ENCODE results near the gene WDR70. TPM values are rescaled to one million over a fixed set of nuclear protein-coding genes. Genes with fewer than 3 reads are reported as not detected.
"Not testable (repeated sequence)": the region's sequence is repeated elsewhere in the genome, so short reads cannot be mapped to it uniquely, and the experiment has no call there.

Gene WDR70
- total RNA-seq, 1 donor from 2014 or later = 43.0 TPM

DNA sequence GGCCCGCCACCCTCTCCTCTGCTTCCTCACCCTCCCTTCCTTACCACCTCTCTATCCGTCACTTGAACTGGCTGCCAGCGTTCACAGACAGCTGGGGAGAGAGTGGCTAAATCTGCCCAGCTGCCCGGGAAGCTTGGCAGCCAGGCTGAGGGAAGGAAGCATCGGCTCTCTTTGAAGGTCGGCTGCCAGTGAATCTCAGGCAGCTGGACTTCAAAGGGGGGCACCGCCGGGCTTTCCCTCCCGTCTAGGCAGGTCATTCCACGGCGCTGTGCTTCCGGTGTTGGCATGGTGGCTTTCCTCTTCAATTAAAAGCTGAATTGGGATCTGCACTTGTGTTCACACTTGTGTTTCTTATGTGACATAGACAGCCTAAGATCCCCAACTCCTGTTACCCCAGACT lies 286.8 kb downstream of the WDR70 start:
- H3K4me3 Mint-ChIP-seq (ENCODE audit: low read depth) = no peak overlapping the region
- no peaks in the 10 kb centered on the region for H3K36me3 Mint-ChIP-seq (ENCODE audit: insufficient read depth)
- H3K27me3 Mint-ChIP-seq = no peaks in the 10 kb centered on the region
- H3K4me1 Mint-ChIP-seq (ENCODE audit: low read depth) = peaks cover 12% of the 10 kb centered on the region
- TF ChIP-seq, protein P1, sequence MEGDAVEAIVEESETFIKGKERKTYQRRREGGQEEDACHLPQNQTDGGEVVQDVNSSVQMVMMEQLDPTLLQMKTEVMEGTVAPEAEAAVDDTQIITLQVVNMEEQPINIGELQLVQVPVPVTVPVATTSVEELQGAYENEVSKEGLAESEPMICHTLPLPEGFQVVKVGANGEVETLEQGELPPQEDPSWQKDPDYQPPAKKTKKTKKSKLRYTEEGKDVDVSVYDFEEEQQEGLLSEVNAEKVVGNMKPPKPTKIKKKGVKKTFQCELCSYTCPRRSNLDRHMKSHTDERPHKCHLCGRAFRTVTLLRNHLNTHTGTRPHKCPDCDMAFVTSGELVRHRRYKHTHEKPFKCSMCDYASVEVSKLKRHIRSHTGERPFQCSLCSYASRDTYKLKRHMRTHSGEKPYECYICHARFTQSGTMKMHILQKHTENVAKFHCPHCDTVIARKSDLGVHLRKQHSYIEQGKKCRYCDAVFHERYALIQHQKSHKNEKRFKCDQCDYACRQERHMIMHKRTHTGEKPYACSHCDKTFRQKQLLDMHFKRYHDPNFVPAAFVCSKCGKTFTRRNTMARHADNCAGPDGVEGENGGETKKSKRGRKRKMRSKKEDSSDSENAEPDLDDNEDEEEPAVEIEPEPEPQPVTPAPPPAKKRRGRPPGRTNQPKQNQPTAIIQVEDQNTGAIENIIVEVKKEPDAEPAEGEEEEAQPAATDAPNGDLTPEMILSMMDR (IDR thresholded peaks at IDR 0.05; ENCODE audit: unreplicated experiment) = no peak
- H3K27ac Mint-ChIP-seq = no peak overlapping the region
- peaks cover 2% of the 10 kb centered on the region for H3K9me3 Mint-ChIP-seq (ENCODE audit: low read depth)
- no peak for DNase-seq (ENCODE audit: low spot score, unreplicated experiment)

DNA sequence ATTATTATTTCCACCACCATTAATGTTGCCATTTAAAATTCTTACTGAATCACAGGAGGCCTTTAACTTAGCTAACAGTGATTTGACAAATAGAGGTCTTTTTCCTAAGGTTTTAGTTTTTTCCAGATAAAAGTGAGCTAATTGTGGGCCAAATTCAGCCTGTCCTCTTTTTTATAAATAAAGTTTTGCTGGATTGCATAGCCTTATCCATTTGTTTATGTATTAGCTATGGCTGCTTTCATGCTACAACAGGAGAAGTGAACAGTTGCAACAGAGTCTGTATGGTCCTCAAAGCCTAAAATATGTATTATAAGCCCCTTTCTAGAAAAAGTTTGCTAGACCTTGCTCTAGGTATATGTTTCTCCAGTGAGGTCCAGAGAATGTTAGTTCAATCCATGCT lies 288.3 kb downstream of the WDR70 start:
- Mint-ChIP-seq H3K36me3 (ENCODE audit: insufficient read depth) (no peaks in the 10 kb centered on the region), H3K4me1 (ENCODE audit: low read depth) (peaks cover 7% of the 10 kb centered on the region), H3K27ac (no peak overlapping the region), H3K4me3 (ENCODE audit: low read depth) (no peak overlapping the region), H3K27me3 (no peaks in the 10 kb centered on the region), H3K9me3 (ENCODE audit: low read depth) (peaks cover 2% of the 10 kb centered on the region)
- DNase-seq (ENCODE audit: low spot score, unreplicated experiment) = no peak
- TF ChIP-seq, protein P1 (IDR thresholded peaks at IDR 0.05; ENCODE audit: unreplicated experiment) = no peak

DNA sequence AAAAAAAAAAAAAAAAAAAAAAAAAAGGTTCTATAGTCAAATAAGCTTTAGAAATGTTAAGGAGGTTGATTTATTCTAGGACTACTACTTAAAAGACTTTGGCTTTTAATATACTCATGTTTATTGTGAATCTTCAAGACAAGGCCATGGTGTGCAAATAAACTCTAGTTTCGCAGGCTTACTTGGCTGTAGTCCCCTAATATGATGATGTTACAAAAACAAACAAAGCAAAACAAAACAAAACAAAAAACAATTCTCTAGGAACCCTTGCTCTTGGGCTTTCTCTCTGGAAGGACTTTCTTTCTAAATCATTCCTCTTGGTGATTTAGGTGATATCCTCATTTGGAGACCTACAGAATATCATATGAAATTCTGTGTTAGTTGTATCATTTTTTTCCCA lies 288.7 kb downstream of the WDR70 start:
- H3K27ac Mint-ChIP-seq = no peak overlapping the region
- peaks cover 3% of the 10 kb centered on the region for H3K4me1 Mint-ChIP-seq (ENCODE audit: low read depth)

DNA sequence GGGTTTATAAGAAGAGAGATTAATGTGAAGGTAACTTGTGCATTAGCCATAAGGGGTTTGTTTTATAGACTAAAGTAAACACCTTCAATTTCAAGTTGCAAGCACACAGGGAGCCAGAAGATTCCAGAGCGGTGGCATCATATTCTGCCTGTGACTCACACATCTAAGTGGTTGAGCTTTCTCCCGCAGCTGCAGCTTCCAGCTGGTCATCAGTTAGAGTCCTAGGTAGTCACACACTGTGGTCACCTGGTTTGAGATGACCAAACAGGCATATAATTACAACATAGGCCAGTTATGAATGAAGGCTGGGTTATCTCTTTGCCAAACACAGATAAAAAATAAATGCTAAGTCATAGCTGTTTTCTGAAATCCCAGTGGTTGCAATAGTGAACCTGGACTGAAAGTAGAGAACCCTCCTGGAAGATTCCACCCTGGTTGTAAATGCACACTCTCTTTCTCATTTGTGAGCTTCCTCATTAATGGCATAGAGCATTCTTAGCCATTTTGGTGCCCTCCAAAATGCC lies 289.5 kb downstream of the WDR70 start:
- H3K9me3 Mint-ChIP-seq (ENCODE audit: low read depth) = peaks cover 2% of the 10 kb centered on the region
- no peak for DNase-seq (ENCODE audit: low spot score, unreplicated experiment)

More for the DNA sequence above, 288.7 kb downstream of the WDR70 start:
- H3K27me3 Mint-ChIP-seq = no peaks in the 10 kb centered on the region
- DNase-seq (ENCODE audit: low spot score, unreplicated experiment) = no peak
- TF ChIP-seq, protein P1 (IDR thresholded peaks at IDR 0.05; ENCODE audit: unreplicated experiment) = no peak
- no peak overlapping the region for H3K4me3 Mint-ChIP-seq (ENCODE audit: low read depth)
- peaks cover 2% of the 10 kb centered on the region for H3K9me3 Mint-ChIP-seq (ENCODE audit: low read depth)
- no peaks in the 10 kb centered on the region for H3K36me3 Mint-ChIP-seq (ENCODE audit: insufficient read depth)

DNA sequence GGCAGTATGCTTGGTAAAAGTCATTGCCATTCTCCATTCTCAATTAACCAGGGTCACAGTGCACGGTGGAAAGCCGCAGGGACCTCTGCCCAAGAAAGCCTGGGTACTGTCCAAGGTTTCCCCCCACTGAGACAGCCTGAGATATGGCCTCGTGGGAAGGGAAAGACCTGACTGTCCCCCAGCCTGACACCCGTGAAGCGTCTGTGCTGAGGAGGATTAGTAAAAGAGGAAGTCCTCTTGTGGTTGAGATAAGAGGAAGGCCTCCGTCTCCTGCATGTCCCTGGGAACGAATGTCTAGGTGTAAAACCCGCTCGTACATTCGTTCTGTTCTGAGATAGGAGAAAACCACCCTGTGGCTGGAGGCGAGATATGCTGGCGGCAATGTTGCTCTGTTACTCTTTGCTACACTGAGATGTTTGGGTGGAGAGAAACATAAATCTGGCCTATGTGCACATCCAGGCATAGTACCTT lies 293.0 kb downstream of the WDR70 start:
- H3K4me3 Mint-ChIP-seq (ENCODE audit: low read depth); H3K27me3 Mint-ChIP-seq; H3K9me3 Mint-ChIP-seq (ENCODE audit: low read depth); H3K27ac Mint-ChIP-seq; DNase-seq (ENCODE audit: low spot score, unreplicated experiment); H3K36me3 Mint-ChIP-seq (ENCODE audit: insufficient read depth); H3K4me1 Mint-ChIP-seq (ENCODE audit: low read depth): not testable (repeated sequence)

More for the DNA sequence above, 289.5 kb downstream of the WDR70 start:
- Mint-ChIP-seq H3K36me3 (ENCODE audit: insufficient read depth) (no peaks in the 10 kb centered on the region), H3K4me3 (ENCODE audit: low read depth) (no peak overlapping the region), H3K27me3 (no peaks in the 10 kb centered on the region), H3K4me1 (ENCODE audit: low read depth) (peaks cover 3% of the 10 kb centered on the region), H3K27ac (no peak overlapping the region)
- TF ChIP-seq, protein P1 (IDR thresholded peaks at IDR 0.05; ENCODE audit: unreplicated experiment) = no peak

DNA sequence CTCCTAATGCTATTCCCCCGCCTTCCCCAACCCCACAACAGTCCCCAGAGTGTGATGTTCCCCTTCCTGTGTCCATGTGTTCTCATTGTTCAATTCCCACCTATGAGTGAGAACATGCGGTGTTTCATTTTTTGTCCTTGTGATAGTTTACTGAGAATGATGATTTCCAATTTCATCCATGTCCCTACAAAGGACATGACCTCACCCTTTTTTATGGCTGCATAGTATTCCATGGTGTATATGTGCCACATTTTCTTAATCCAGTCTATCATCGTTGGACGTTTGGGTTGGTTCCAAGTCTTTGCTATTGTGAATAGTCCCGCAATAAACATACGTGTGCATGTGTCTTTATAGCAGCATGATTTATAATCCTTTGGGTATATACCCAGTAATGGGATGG lies 295.2 kb downstream of the WDR70 start:
- not testable (repeated sequence) for H3K27me3 Mint-ChIP-seq; H3K4me3 Mint-ChIP-seq (ENCODE audit: low read depth); DNase-seq (ENCODE audit: low spot score, unreplicated experiment); H3K9me3 Mint-ChIP-seq (ENCODE audit: low read depth); H3K36me3 Mint-ChIP-seq (ENCODE audit: insufficient read depth); H3K27ac Mint-ChIP-seq; H3K4me1 Mint-ChIP-seq (ENCODE audit: low read depth)

DNA sequence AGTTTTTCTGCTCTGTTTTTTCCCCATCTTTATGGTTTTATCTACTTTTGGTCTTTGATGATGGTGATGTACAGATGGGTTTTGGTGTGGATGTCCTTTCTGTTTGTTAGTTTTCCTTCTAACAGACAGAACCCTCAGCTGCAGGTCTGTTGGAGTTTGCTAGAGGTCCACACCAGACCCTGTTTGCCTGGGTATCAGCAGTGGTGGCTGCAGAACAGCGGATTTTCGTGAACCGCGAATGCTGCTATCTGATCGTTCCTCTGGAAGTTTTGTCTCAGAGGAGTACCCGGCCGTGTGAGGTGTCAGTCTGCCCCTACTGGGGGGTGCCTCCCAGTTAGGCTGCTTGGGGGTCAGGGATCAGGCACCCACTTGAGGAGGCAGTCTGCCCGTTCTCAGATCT lies 300.2 kb downstream of the WDR70 start:
- peaks cover 15% of the 10 kb centered on the region for H3K36me3 Mint-ChIP-seq (ENCODE audit: insufficient read depth)
- DNase-seq (ENCODE audit: low spot score, unreplicated experiment); H3K4me3 Mint-ChIP-seq (ENCODE audit: low read depth); H3K27ac Mint-ChIP-seq; H3K4me1 Mint-ChIP-seq (ENCODE audit: low read depth); H3K27me3 Mint-ChIP-seq: not testable (repeated sequence)
- H3K9me3 Mint-ChIP-seq (ENCODE audit: low read depth) = peaks cover 42% of the 10 kb centered on the region

DNA sequence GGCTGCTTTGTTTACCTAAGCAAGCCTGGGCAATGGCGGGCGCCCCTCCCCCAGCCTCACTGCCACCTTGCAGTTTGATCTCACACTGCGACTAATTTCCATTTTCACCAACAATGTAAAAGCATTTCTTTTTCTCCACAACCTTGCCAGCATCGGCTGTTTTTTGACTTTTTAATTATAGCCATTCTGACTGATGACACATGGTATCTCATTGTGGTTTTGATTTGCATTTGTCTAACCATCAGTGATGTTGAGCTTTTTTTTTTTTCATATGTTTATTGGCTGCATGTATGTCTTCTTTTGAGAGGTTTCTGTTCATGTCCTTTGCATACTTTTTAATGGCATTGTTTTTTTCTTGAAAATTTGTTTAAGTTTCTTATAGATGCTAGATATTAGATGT lies 300.8 kb downstream of the WDR70 start:
- H3K27ac Mint-ChIP-seq; DNase-seq (ENCODE audit: low spot score, unreplicated experiment); H3K4me1 Mint-ChIP-seq (ENCODE audit: low read depth); H3K4me3 Mint-ChIP-seq (ENCODE audit: low read depth); H3K27me3 Mint-ChIP-seq: not testable (repeated sequence)
- Mint-ChIP-seq H3K36me3 (ENCODE audit: insufficient read depth) (peaks cover 15% of the 10 kb centered on the region), H3K9me3 (ENCODE audit: low read depth) (peaks cover 42% of the 10 kb centered on the region)
